Activated gamma-delta T cell treated with Interleukin-2 at 50 U/mL for 16 hours (primary cell): ENCODE measurements around the gene C22orf23.

Experiments
- DNase-seq: peaks from one replicate; pipeline ENCODE4 v3.0.0-alpha.2; 2020

C22orf23 gene

DNA sequence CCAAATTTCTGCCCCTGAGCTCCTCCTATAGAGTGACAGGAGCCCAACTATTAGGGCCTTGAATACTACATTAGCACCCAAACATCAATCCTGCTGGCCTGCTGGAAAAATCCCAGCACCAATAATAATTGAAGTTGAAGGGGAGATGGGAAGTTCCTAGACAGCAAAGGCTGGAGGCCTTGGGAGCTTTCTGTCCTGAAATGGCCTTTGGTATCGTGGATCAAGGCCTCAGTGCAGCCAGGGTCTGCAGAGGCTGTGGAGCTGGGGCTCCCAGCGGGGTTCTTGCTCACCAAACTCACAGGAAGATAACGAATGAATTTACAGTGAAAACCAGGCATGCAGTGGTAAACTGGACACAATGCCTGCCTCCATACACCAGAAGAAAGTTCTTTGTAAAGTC lies 56.5 kb downstream of the C22orf23 start:
- no peak for DNase-seq

DNA sequence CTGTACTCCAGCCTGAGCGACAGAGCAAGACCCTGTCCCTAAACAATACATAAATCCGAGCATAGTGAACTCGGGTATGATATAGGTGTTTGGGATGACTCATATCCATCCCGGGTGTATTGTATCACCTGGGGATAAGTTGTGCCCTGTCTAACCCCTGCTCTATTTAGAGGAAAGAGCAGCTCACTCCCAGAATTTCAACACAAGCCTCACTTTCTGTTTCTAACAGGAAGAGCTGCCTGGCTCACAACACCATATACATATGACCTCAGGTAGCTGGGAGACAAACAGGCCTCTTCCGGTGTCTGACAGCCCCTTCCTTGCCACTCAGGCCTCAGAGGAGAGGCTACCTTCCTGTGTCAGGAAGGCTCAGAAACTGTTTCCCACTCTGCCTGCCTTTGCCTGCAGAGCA lies 57.2 kb downstream of the C22orf23 start:
- DNase-seq, result peak; percentile 47

DNA sequence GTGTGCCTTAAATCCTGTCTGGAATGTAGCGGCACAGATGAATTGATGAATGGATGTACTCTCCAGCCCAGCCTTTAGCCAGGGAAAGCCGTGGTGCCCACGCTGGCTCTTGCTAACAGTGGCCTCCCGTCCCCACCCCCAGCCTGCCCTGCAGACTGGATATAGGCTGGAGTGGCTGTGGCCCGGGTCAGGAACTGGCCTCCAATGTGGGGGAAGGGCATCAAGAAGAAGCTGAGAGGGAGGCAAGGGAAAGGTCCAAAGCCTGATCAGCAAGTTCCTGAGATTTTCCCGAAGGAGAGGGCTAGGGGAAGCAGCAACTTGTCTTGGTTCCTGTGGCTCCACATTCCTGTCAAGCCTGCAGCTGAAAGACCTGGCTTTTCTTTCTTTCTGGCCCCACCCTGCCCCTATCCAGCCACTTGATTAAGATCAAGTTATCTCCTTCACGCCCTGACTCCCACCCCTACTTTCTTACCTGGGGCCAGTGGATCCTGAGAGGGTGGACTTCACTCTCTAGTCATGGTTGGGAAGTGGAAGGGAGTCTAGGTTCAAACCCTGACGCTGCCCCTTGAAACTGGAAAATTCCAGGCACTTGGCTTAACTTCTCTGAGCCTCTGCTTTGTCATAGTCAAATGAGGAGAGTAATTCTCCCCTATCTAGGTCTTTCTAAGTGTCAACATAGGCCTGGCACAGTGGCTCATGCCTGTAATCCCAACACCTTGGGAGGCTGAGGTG lies 58.3 kb downstream of the C22orf23 start:
- no peak for DNase-seq

DNA sequence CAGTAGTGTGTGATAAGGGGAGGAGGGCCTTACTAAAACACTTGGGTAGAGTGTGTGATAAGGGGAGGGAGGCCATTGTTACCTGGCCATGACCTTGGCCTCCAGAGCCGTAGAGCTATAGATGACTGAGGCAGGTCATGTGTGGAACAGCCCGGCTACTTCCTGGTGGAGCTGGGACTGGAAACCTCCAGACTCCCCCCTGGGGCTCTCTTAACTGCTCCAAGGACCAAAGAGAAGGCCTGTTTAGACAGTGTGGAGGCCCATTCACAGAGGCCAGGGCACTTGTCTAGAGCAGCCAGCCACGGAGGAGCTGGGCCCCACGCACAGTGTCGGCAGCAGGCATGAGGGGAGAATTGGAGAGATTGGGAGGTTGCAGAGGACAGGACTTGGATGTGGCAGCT lies 59.8 kb downstream of the C22orf23 start:
- DNase-seq, result no peak
